ENCODE data around the gene OR11H6.
"Not testable (repeated sequence)": the region's sequence is repeated elsewhere in the genome, so short reads cannot be mapped to it uniquely, and the experiment has no call there.

OR11H6 gene

GRCh38 chr14:20198991-20199390 is 24.5 kb upstream of the OR11H6 start:
- DNase-seq (ENCODE audit: low read depth) = no peak
- no peak overlapping the region for H3K4me3 ChIP-seq (ENCODE audit: low read depth, low read length)
- TF ChIP-seq, protein P1, sequence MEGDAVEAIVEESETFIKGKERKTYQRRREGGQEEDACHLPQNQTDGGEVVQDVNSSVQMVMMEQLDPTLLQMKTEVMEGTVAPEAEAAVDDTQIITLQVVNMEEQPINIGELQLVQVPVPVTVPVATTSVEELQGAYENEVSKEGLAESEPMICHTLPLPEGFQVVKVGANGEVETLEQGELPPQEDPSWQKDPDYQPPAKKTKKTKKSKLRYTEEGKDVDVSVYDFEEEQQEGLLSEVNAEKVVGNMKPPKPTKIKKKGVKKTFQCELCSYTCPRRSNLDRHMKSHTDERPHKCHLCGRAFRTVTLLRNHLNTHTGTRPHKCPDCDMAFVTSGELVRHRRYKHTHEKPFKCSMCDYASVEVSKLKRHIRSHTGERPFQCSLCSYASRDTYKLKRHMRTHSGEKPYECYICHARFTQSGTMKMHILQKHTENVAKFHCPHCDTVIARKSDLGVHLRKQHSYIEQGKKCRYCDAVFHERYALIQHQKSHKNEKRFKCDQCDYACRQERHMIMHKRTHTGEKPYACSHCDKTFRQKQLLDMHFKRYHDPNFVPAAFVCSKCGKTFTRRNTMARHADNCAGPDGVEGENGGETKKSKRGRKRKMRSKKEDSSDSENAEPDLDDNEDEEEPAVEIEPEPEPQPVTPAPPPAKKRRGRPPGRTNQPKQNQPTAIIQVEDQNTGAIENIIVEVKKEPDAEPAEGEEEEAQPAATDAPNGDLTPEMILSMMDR (IDR thresholded peaks at IDR 0.05; ENCODE audit: control insufficient read depth, extremely low read depth, insufficient read depth) = no peak

DNA sequence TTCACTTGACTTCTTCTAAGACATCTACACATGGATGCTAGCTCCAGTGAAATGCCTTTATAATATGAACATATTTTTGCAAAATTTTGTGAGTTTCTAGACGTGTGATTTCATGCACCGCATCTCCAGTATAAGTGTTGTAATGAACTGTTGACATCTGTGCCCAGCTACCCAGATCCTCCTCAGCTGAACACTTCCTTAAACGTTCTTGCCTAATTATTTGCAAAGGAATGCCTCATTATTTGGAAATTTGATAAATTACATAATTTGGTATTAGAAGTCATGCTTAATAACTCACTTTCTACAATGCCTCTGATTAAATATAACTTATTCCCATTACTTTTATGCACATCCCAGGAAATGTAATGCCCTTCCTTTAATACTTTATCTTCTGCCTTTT is 18.8 kb upstream of the OR11H6 start:
- TF ChIP-seq, protein P1 (IDR thresholded peaks at IDR 0.05; ENCODE audit: control insufficient read depth, extremely low read depth, insufficient read depth) = no peak

GRCh38 chr14:20209595-20209994 is 13.9 kb upstream of the OR11H6 start:
- no peak for DNase-seq (ENCODE audit: low read depth)
- H3K4me3 ChIP-seq (ENCODE audit: low read depth, low read length) = no peak overlapping the region
- TF ChIP-seq, protein P1 (IDR thresholded peaks at IDR 0.05; ENCODE audit: control insufficient read depth, extremely low read depth, insufficient read depth) = no peak

More for the DNA sequence above, 18.8 kb upstream of the OR11H6 start:
- H3K4me3 ChIP-seq (ENCODE audit: low read depth, low read length) = no peak overlapping the region
- no peak for DNase-seq (ENCODE audit: low read depth)

- H3K4me3 ChIP-seq (ENCODE audit: low read depth, low read length); DNase-seq (ENCODE audit: low read depth): not testable (repeated sequence)
These were observed 11.1 kb upstream of the OR11H6 start for GRCh38 chr14:20212406-20212805.

GRCh38 chr14:20215196-20215595 is 8.3 kb upstream of the OR11H6 start:
- TF ChIP-seq, protein P1 (IDR thresholded peaks at IDR 0.05; ENCODE audit: control insufficient read depth, extremely low read depth, insufficient read depth) = no peak
- no peak for DNase-seq (ENCODE audit: low read depth)
- no peak overlapping the region for H3K4me3 ChIP-seq (ENCODE audit: low read depth, low read length)

GRCh38 chr14:20219033-20219432 is 4.5 kb upstream of the OR11H6 start:
- TF ChIP-seq, protein P1 (IDR thresholded peaks at IDR 0.05; ENCODE audit: control insufficient read depth, extremely low read depth, insufficient read depth) = no peak
- DNase-seq (ENCODE audit: low read depth) = no peak

DNA sequence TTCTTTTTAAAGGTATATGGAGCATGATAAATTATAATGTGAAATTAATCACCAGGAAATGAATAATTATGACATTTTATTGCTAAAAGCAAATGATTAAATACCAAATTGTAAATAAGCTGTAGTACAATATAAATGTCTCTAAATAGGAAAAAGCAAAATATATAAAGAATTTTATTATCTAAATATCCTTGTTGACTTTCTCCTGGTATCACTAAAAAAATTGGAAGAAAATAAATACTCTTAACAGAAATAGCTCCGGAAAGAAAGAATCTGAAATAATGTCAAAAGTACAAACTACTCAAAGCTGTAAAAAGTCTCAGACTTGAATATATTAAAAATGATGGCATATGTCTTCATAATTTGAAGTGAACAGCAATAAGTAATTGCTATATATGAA is 5.2 kb downstream of the OR11H6 start, which contains the start of gene OR11H7:
TSS of gene OR11H7 (plus strand) at position 301 of the 400 bp plus-strand sequence.
- TF ChIP-seq, protein P1 (IDR thresholded peaks at IDR 0.05; ENCODE audit: control insufficient read depth, extremely low read depth, insufficient read depth) = no peak
- no peak for DNase-seq (ENCODE audit: low read depth)
- H3K4me3 ChIP-seq (ENCODE audit: low read depth, low read length) = no peak within 1 kb of the TSS

More at GRCh38 chr14:20219033-20219432, 4.5 kb upstream of the OR11H6 start:
- H3K4me3 ChIP-seq (ENCODE audit: low read depth, low read length) = no peak overlapping the region

- not testable (repeated sequence) for DNase-seq (ENCODE audit: low read depth); H3K4me3 ChIP-seq (ENCODE audit: low read depth, low read length)
These were observed 11.9 kb downstream of the OR11H6 start for GRCh38 chr14:20235415-20235814.

Measured in LNCaP clone FGC (cell line).